Gastrocnemius medialis (tissue), 4 donors: ENCODE results near the gene LSAMP. TPM values are rescaled to one million over a fixed set of nuclear protein-coding genes. Genes with fewer than 3 reads are reported as not detected.

Source experiments
- ATAC-seq, 2 donors: fragments of 150-250 bp; one replicate each; pipeline ENCODE4 v1.9.1; 2016
- DNase-seq, 2 donors: peaks; one replicate each; pipeline ENCODE4 v3.0.0-alpha.2; 2019
- H3K27ac ChIP-seq, 4 donors: fragments of 200-600 bp; sonication (generic); 1 replicate in 1 of 4; 2 replicates in 3 of 4; pipeline ENCODE4 v1.5.1; 2016 to 2018; ENCODE audit warnings: mild to moderate bottlenecking in 2 of 4, moderate library complexity in 1 of 4
- H3K27me3 ChIP-seq, 3 donors: fragments of 200-600 bp; sonication (generic) in 2 of 3; 1 replicate in 1 of 3; 2 replicates in 2 of 3; pipeline versions ENCODE4 v1.5.1 to v1.6.0; 2016 to 2019; ENCODE audit warnings: mild to moderate bottlenecking in 1 of 3, moderate library complexity in 1 of 3
- H3K36me3 ChIP-seq, 2 donors: fragments of 200-600 bp; sonication (generic) in 1 of 2; one replicate each; pipeline ENCODE4 v1.5.1; 2017 to 2018
- H3K4me1 ChIP-seq, 2 donors: fragments of 200-600 bp; sonication (generic) in 1 of 2; one replicate each; pipeline ENCODE4 v1.5.1; 2016 to 2017; ENCODE audit warnings: mild to moderate bottlenecking in 2 of 2
- H3K4me3 ChIP-seq, 4 donors: fragments of 200-600 bp; sonication (generic) in 3 of 4; 1 replicate in 1 of 4; 2 replicates in 3 of 4; pipeline ENCODE4 v1.5.1; 2016 to 2019; ENCODE audit warnings: mild to moderate bottlenecking in 2 of 4
- H3K9me3 ChIP-seq, 3 donors: fragments of 200-600 bp; sonication (generic) in 2 of 3; 1 replicate in 1 of 3; 2 replicates in 2 of 3; pipeline ENCODE4 v1.5.1; 2016 to 2019
- POLR2A ChIP-seq, 2 donors: fragments of 450-650 bp; IDR thresholded peaks; one replicate each; pipeline ENCODE4 v1.6.1; 2017; ENCODE audit warnings: antibody characterized with exemption in 2 of 2, mild to moderate bottlenecking in 2 of 2, moderate library complexity in 2 of 2
- in situ Hi-C, 4 donors: fragments of 200-750 bp; cut with MboI; loops; one replicate each; pipeline versions ENCODE4 v1.15.0 to v1.8.0; 2017; ENCODE audit warnings: low sequenced_read_pairs in 4 of 4
- intact Hi-C: fragments of 100-400 bp; cut with DNase I; formaldehyde crosslinking; loops from one replicate; pipeline ENCODE4 v1.15.1; 2023; ENCODE audit warnings: low total_unique reads
- total RNA-seq, 4 donors: library from RNA; depleted of rRNA; stranded (reverse); fragments of >200 nt; gene quantifications; one replicate each; pipeline versions ENCODE4 v1.1.0 to v1.2.3, GENCODE V29; 2016
- TF ChIP-seq, protein P1 (sequence below), 5 experiments: fragments of 450-650 bp in 3 of 5; fragments of 200-600 bp in 2 of 5; sonication (generic) in 2 of 5; IDR thresholded peaks in 4 of 5; conservative IDR thresholded peaks in 1 of 5; 1 replicate in 4 of 5; 2 replicates in 1 of 5; pipeline ENCODE4 v1.5.1; 2016 to 2019; ENCODE audit warnings: antibody characterized with exemption in 5 of 5, mild to moderate bottlenecking in 3 of 5, moderate library complexity in 3 of 5

LSAMP gene
- total RNA-seq, 4 donors from 2014 or later: 0.07 to 0.10 TPM; not detected in 2

DNA sequence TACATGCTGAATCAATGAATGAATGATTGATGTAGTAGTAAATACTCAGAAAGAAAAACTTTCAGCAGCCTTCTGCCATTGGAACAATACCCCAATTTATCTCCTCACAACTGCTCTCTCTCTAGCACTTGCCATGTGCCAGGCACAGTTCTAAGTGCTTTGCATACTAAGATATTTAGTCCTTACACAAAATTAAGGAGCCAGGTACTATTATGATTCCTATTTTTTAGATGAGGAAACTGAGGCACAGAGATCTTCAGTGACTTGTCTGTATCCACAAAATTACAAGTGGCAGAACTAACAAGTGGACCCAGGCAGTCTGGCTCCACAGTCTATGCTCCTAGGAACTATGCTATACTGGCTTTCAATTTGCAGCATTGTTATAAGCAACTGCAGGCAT lies 279.2 kb downstream of the LSAMP start:
- no peak for TF ChIP-seq POLR2A (IDR thresholded peaks at IDR 0.05)
- ATAC-seq (no peak), DNase-seq (no peak)
- H3K27ac ChIP-seq: no peak overlapping the region
- in situ Hi-C loops: no loop called here
- no peaks in the 10 kb centered on the region for H3K9me3 ChIP-seq
- no peaks in the 10 kb centered on the region for H3K4me1 ChIP-seq
- intact Hi-C loops: no loop called here
- H3K36me3 ChIP-seq: no peaks in the 10 kb centered on the region
- no peak overlapping the region for H3K4me3 ChIP-seq
- no peaks in the 10 kb centered on the region for H3K27me3 ChIP-seq

DNA sequence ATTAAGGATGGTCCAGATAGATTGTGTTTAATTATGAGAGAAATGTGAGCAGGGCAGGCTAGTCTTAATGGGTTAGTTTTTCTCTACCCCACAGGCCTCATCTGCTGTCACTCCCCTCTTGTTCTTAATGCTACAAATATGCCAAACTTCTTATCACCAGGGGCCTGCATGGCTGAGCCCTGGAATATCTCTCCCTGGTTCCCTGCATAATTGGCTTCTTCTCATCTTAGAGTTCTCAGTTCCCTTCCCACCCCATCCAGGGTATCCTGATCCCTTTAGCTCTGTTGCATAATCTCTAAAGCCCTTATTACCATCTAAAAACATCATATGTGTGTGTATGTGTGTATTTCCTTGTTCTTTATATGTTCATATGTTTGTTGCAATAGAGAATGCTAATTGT lies 279.6 kb downstream of the LSAMP start:
- no peaks in the 10 kb centered on the region for H3K9me3 ChIP-seq
- H3K36me3 ChIP-seq: no peaks in the 10 kb centered on the region
- in situ Hi-C loops (no loop called here), intact Hi-C loops (no loop called here)
- no peaks in the 10 kb centered on the region for H3K4me1 ChIP-seq
- H3K4me3 ChIP-seq: no peak overlapping the region
- no peak overlapping the region for H3K27ac ChIP-seq
- DNase-seq (no peak), ATAC-seq (no peak)
- TF ChIP-seq, protein P1, sequence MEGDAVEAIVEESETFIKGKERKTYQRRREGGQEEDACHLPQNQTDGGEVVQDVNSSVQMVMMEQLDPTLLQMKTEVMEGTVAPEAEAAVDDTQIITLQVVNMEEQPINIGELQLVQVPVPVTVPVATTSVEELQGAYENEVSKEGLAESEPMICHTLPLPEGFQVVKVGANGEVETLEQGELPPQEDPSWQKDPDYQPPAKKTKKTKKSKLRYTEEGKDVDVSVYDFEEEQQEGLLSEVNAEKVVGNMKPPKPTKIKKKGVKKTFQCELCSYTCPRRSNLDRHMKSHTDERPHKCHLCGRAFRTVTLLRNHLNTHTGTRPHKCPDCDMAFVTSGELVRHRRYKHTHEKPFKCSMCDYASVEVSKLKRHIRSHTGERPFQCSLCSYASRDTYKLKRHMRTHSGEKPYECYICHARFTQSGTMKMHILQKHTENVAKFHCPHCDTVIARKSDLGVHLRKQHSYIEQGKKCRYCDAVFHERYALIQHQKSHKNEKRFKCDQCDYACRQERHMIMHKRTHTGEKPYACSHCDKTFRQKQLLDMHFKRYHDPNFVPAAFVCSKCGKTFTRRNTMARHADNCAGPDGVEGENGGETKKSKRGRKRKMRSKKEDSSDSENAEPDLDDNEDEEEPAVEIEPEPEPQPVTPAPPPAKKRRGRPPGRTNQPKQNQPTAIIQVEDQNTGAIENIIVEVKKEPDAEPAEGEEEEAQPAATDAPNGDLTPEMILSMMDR (IDR thresholded peaks at IDR 0.05 in 4 of 5, conservative IDR thresholded peaks at IDR 0.05 in 1 of 5): no peak
- no peak for TF ChIP-seq POLR2A (IDR thresholded peaks at IDR 0.05)
- no peaks in the 10 kb centered on the region for H3K27me3 ChIP-seq

GRCh38 chr3:116165135-116165534 lies 280.2 kb downstream of the LSAMP start:
- Histone ChIP-seq H3K4me3 (no peak overlapping the region), H3K27ac (no peak overlapping the region), H3K9me3 (no peaks in the 10 kb centered on the region), H3K36me3 (no peaks in the 10 kb centered on the region), H3K27me3 (no peaks in the 10 kb centered on the region), H3K4me1 (no peaks in the 10 kb centered on the region)
- DNase-seq: no peak
- TF ChIP-seq, protein P1 (IDR thresholded peaks at IDR 0.05 in 4 of 5, conservative IDR thresholded peaks at IDR 0.05 in 1 of 5): no peak
- no peak for TF ChIP-seq POLR2A (IDR thresholded peaks at IDR 0.05)
- no peak for ATAC-seq
- in situ Hi-C loops: no loop called here
- intact Hi-C loops: no loop called here

- H3K4me1 ChIP-seq: no peaks in the 10 kb centered on the region
- intact Hi-C loops (no loop called here), in situ Hi-C loops (no loop called here)
- H3K36me3 ChIP-seq: no peaks in the 10 kb centered on the region
- no peak overlapping the region for H3K27ac ChIP-seq
- no peaks in the 10 kb centered on the region for H3K9me3 ChIP-seq
- H3K4me3 ChIP-seq: no peak overlapping the region
- no peak for ATAC-seq
- no peak for TF ChIP-seq POLR2A (IDR thresholded peaks at IDR 0.05)
- TF ChIP-seq, protein P1 (IDR thresholded peaks at IDR 0.05 in 4 of 5, conservative IDR thresholded peaks at IDR 0.05 in 1 of 5): no peak
- H3K27me3 ChIP-seq: no peaks in the 10 kb centered on the region
- DNase-seq: no peak
These were observed 281.2 kb downstream of the LSAMP start for GRCh38 chr3:116164039-116164438.

GRCh38 chr3:116161575-116162525 lies 283.4 kb downstream of the LSAMP start:
- no peaks in the 10 kb centered on the region for H3K36me3 ChIP-seq
- H3K9me3 ChIP-seq: no peaks in the 10 kb centered on the region
- no peak overlapping the region for H3K4me3 ChIP-seq
- intact Hi-C loops (no loop called here), in situ Hi-C loops (no loop called here)
- H3K27me3 ChIP-seq: no peaks in the 10 kb centered on the region
- no peak overlapping the region for H3K27ac ChIP-seq
- ATAC-seq (no peak), DNase-seq (no peak)
- TF ChIP-seq, protein P1 (IDR thresholded peaks at IDR 0.05 in 4 of 5, conservative IDR thresholded peaks at IDR 0.05 in 1 of 5): no peak
- TF ChIP-seq POLR2A (IDR thresholded peaks at IDR 0.05): no peak
- H3K4me1 ChIP-seq: no peaks in the 10 kb centered on the region
